Coronary artery (tissue), 2 donors: ENCODE results near the gene LIN7A.

Experiments
- DNase-seq: peaks from one replicate; pipeline ENCODE4 v3.0.0-alpha.2; 2017; ENCODE audit warnings: low spot score
- H3K27ac ChIP-seq, 2 donors: fragments of 200-600 bp; sonication (generic); one replicate each; pipeline ENCODE4 v1.5.1; 2016 to 2019
- H3K4me3 ChIP-seq: fragments of 200-600 bp; sonication (generic); 2 replicates; pipeline ENCODE4 v1.5.1; 2016; ENCODE audit warnings: mild to moderate bottlenecking, moderate library complexity
- TF ChIP-seq, protein P1 (sequence below): fragments of 200-600 bp; sonication (generic); IDR thresholded peaks from one replicate; pipeline ENCODE4 v1.5.1; 2019; ENCODE audit warnings: antibody characterized with exemption

Gene LIN7A

GRCh38 chr12:80749456-80749855, 188.3 kb downstream of the LIN7A start:
- TF ChIP-seq, protein P1, sequence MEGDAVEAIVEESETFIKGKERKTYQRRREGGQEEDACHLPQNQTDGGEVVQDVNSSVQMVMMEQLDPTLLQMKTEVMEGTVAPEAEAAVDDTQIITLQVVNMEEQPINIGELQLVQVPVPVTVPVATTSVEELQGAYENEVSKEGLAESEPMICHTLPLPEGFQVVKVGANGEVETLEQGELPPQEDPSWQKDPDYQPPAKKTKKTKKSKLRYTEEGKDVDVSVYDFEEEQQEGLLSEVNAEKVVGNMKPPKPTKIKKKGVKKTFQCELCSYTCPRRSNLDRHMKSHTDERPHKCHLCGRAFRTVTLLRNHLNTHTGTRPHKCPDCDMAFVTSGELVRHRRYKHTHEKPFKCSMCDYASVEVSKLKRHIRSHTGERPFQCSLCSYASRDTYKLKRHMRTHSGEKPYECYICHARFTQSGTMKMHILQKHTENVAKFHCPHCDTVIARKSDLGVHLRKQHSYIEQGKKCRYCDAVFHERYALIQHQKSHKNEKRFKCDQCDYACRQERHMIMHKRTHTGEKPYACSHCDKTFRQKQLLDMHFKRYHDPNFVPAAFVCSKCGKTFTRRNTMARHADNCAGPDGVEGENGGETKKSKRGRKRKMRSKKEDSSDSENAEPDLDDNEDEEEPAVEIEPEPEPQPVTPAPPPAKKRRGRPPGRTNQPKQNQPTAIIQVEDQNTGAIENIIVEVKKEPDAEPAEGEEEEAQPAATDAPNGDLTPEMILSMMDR: no peak
- no peak for DNase-seq

GRCh38 chr12:80747800-80748199, 189.9 kb downstream of the LIN7A start:
- H3K4me3 ChIP-seq: no peak overlapping the region
- TF ChIP-seq, protein P1: no peak
- no peak for DNase-seq
- no peak overlapping the region for H3K27ac ChIP-seq

More at GRCh38 chr12:80749456-80749855, 188.3 kb downstream of the LIN7A start:
- Histone ChIP-seq H3K27ac (no peak overlapping the region), H3K4me3 (no peak overlapping the region)

- no peak for DNase-seq
- Histone ChIP-seq H3K4me3 (no peak overlapping the region), H3K27ac (no peak overlapping the region)
- TF ChIP-seq, protein P1: no peak
These were observed 191.8 kb downstream of the LIN7A start for GRCh38 chr12:80745851-80746505.
